ENCODE measurements around the gene EEF1E1. TPM values are rescaled to one million over a fixed set of nuclear protein-coding genes. Genes with fewer than 3 reads are reported as not detected.

Gene EEF1E1
- 100 and 113 TPM in 2 replicates for total RNA-seq (2014; rRNA removed; shearing (Covaris generic))
- 80.3 and 112 TPM in 2 replicates for polyA plus RNA-seq (2015; cell fraction: cytosol; rRNA removed)
- 51.9 and 57.6 TPM in 2 replicates for polyA plus RNA-seq (2015; cell fraction: nucleus; rRNA removed)

DNA sequence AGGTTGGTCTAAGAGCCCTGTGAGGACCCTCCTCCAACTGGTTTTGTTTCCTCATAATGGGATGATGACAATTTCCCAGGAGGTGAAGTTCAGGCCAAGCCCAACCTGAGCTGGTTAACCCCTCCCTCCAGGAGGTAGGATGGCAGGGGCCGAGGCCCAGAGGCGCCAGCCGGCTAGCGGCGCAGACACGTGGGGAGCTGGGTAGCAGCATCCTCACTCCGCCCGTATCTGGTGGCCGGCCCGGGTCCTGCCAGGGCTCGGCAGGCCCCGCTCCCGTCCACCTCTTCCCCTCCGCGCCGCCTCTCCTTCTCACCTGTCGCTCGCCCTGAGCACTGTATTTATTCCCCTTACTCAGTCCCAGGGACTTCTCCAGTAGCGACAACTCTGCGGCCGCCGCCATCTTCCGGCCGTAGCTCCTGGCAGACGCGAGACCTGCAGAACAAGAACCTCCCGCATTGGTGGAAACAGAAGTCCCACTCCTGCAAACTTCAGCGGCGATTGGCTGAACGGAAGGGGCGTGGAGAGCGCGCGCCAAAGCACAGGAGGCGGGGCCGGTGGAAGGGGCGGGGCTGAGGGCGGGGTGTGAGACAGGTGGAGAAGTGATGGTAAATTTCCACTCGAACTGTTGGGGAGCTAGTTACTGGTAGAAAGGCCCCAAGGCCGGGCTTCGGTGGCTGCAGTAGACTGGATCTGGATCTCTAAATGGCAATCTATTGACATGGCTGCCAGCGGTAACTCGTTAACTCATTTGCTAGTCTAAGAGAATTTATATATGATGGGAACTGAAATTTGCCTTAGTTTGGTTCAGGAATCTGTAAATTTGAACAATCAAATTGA lies at the start of gene EEF1E1:
Gene EEF1E1 (minus strand): TSS at position 427 of the 837 bp plus-strand sequence. CDS start 27 bp downstream, at position 400.
- DNase-seq (ENCODE audit: low read depth) = peak; percentile 89

DNA sequence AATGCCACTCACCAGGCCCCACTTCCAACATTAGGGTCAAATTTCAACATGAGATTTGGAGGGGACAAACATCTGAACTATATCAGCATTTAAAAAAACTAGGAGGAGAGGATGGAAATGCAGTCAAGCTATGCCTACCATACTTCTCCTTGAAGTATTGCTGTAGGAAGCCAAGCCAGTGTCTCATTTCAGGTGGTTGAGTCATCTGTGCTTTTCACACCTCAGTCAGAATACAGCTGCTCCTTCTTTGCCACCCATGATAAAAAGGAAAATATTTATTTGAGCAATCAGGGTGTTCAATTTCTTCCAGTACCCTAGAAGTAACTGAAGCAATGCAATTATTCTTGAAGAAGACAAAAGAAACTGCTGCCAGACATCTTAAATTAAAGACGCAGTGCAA lies 47.0 kb upstream of the EEF1E1 start:
- no peak for DNase-seq (ENCODE audit: low read depth)

DNA sequence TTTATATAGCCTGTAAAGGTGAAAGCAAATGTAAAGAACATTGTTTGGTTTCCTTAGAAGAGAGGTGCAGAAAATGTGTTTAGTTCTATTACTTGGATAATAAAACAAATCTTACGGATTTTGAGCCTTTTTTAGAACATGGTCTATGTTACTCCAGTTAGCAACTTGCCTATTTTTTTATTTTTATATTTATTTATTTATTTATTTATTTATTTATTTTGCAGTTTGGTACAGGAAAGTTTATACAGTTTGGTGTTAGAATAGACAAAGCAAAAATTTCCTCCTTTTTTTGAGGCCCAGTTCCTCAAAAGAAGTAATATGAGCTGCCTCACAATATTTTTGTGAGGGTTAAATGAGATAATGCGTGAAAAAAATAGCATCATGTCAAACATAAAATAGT lies 41.6 kb upstream of the EEF1E1 start:
- no peak for DNase-seq (ENCODE audit: low read depth)

DNA sequence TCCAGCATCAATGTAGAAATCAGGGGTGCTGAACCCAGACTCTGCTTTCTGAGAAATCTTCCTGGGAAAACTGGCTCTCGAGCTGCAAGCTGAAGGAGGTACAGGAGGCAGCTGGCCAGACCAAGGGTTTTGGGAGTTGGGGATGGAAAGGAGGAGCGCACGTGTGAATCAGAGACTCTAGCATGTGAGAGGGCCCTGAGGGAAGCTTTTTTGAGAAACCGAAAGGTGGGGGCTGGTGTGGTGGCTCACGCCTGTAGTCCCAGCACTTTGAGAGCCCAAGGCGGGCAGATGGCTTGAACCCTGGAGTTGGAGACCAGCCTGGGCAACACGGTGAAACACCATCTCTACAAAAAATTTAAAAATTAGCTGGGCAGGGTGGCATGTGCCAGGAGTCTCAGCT lies 37.1 kb upstream of the EEF1E1 start:
- no peak for DNase-seq (ENCODE audit: low read depth)

DNA sequence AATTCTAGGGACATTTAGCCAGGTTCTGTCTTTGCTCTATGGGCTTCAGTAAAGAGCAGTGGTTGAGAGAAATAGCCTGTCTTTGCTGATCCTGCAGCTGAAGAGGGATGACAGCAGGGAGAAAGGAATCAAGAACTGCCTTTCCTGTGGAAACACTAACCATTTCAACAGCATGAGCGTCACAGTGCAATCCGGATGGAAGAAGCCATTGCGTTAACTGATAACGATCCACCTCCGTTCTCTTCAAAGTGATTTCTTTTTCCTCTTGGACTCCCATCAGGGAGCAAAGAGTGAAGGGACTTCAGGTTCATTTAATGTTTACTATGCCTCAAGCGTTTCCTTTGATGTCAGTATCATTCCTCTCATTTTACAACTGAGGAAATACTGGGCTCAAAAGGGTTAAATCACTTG lies 35.2 kb upstream of the EEF1E1 start:
- DNase-seq (ENCODE audit: low read depth) = no peak

DNA sequence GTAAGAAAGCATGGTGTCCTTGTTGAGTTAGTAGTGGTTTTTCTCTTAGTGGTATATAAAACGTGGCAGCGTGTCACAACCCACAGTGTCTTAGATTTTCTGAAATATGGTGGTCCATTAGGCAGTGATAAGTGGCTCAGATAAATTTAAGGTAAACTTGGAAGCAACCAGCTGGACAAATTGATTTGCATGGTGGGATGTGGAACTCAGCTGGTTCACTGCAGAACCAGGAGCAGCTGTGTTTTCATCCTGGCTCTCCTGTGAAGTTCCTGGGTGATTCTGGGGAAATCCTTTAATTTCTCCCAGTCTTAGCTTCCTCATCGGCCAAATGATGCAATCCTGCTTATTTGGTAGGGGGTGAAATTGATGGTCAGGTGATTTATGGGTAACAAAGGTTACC lies 32.9 kb upstream of the EEF1E1 start:
- no peak for DNase-seq (ENCODE audit: low read depth)

DNA sequence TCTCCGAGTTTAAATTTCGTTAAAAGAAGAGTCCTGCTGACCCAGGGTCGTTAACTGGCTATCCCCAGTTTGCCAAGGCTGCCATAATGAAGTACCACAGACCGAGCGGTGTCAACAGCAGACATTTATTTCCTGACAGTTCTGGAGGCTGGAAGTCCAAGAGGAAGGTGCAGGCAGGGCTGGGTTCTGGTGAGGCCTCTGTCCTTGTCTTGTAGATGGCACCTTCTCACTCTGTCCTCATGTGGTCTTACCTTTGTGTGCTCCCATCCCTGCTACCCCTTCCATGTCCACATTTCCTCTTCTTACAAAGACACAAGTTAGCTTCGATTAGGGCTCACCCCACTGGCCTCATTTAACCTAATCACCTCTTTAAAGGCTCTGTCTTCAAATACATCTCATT lies 29.8 kb upstream of the EEF1E1 start:
- no peak for DNase-seq (ENCODE audit: low read depth)

DNA sequence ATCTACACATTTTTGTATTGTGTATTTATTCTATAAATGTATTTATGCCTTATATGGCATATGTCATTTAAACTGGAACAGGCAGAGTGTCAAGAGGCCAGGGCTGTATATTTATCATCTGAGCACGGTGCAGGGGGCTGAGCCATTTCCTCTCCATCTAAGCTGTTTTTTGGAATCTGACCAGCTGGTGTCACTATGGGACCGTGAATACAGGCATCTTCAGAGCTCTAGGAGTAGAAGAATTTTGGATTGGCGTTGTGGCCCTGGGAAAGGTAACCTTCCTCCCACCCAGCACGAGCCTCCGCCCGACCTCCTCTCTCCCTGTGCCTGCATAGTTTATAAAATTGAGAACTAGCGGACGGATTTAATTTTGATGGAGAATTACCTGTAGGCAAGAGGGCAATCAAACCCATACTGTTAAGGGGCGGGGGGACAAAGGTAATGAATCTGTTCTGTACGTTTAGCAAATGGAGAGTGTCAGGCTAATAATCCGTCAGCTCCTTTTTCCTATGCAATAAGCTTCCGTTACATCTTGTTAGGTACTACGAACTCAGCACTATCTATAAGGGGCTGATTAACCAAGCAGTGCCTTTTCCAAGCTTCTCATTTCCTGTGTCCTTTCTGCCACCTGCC lies 29.0 kb upstream of the EEF1E1 start:
- DNase-seq (ENCODE audit: low read depth) = peak; percentile 57

DNA sequence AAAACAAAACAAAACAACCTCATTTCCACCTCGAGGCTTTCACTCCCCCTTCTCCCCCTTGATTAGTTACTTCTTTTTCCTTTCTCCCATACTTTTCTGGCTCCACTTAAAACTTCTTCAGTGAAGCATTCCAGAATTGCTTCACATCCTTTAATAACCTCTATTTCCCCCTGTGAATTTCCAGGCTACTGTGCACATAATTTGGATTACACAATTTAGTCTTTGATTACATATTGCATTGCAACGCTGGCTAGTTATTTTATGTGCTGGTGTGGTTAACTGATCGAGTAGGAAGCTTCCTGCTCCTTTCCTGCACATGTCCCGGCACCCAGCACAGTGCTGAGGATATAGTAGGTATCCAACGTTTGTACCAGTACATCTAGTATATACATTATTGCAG lies 28.1 kb upstream of the EEF1E1 start:
- no peak for DNase-seq (ENCODE audit: low read depth)

DNA sequence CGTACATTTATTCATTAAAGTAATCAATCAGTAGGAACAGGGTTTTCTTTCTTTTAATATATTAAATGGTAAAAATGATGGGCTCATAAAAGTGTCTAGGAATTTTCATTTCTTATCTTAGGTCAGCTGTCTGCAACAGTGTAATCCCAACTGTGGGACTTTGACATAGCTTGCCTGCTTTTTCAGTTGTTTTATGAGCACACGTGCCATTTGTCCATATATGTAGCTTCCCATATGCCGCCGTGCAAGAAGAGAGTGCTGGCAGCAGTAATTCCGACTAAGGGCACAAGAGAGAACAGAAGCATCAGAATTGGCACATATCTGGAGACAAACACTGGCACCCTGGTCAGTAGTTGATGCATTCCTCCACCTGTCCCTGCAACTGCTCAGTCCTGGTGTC lies 20.9 kb upstream of the EEF1E1 start:
- DNase-seq (ENCODE audit: low read depth) = no peak

DNA sequence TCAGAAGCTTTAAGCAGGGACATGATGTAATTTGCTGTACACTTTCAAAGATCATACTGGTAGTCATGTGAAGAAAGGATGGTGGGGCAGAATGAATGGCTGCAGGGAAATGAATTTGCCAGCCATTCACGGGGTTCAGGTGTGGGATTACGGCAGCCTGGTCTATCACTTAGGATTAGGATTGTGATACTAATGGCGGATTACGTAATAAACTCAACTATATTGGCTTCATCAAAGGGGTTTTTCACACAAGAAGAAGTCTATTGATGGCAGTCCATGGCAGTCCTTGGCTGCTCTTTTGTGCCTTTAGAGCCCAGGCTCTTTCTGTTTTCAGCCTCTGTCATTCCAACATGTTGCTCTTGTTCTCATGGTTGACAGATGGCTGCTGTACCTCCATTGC lies 12.6 kb upstream of the EEF1E1 start:
- no peak for DNase-seq (ENCODE audit: low read depth)

DNA sequence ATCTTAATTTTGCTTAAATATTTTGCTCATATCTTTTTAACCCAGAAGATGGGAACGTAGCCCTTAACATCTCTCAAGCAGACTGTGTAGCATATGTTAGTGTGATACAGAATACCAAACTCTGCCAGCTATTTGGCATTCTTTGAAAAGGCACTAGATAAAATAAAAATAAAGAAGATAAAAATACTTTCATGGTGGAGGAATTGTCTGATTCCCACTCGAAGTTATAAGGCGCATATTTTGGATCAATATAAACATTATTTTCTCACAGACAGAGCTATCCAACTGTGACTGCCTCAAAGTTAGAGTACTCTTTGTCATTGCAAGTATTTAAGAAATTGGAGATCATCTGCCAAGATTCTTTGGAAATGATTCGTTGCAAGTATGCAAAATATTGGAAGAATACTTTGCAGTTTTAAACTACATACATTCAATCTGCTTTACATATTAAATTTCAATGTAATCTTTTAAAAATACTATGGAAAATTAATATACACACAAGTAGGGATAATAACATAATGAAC lies 10.8 kb upstream of the EEF1E1 start:
- DNase-seq (ENCODE audit: low read depth) = no peak

DNA sequence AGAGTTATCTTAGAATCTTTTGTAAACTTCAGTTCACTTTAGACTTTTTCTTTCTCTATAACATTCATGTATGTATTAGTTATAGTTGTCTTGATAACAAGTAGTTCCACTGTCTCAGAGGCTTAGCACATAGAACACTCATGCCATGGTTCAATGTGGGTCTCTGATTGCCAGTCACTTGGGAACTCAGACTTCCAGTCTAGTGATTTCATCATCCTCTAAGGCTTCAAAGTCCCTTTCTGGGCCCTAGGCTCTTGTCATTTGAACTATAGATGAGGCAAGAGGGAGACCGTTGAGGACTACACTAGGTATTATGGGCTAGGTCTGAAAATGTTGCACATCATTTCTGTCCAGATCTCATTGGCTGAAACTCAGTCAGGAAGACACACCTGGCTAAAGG lies 8.4 kb upstream of the EEF1E1 start:
- no peak for DNase-seq (ENCODE audit: low read depth)

DNA sequence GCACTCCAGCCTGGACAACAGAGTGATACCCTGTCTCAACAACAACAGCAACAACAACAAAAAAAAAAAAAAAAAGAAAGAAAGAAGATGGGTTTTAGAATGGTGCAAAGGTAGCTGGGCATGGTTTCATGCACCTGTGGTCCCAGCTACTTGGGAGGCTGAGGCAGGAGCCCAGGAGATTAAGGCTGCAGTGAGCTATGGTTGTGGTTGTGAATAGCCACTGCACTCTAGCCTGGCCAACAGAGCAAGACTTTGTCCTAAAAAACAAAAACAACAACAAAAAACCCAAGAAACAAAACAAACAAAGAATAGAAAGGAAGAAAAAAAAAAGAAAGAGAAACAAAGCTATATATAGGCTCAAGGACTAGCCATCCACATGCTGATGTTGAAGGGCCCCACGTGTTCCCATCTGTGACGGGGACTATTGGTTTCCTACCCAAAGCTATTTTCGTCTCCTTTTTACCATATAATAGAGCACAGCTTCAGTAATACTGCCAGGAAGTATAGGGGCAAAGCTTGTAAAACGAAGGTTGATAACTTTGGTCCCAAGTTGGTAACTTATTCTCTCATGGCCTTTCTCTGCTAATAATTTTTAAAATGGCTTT lies 7.9 kb upstream of the EEF1E1 start:
- no peak for DNase-seq (ENCODE audit: low read depth)

DNA sequence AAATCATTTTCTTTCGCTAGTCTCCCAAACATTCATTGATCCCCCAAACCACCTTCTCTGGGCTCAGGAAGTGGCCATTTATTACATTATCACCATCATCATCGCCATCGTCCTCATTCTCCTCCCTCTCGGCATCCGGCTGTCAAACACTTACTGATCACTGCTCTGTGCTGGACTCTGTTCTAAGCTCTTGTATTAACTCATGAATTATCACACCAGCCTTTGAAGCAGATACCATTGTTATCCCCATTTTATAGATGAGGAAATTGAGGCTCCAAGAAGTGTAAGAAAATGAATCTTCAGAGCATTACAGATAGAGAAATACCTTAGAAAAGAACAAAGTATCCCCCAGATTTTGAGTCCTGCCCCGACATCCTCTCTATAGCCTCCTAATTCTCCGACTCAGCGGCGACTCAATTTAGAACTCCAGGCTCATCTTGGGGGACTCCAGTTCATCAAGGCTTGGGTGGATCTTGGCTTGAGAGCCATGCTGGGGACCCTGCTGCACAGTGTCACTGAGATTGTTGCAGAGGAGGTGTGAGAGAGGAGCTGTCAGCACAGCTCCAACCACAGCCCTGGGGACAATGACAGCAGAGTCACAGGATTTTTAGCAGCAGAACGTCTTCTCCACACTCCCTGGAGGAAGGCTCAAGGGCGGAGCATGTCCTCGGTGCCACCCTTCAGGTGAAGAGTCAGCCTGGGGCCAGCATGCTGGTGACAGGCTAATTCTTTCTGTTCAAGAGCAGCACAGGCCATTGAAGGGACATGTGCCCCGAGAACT lies 6.6 kb upstream of the EEF1E1 start:
- no peak for DNase-seq (ENCODE audit: low read depth)

DNA sequence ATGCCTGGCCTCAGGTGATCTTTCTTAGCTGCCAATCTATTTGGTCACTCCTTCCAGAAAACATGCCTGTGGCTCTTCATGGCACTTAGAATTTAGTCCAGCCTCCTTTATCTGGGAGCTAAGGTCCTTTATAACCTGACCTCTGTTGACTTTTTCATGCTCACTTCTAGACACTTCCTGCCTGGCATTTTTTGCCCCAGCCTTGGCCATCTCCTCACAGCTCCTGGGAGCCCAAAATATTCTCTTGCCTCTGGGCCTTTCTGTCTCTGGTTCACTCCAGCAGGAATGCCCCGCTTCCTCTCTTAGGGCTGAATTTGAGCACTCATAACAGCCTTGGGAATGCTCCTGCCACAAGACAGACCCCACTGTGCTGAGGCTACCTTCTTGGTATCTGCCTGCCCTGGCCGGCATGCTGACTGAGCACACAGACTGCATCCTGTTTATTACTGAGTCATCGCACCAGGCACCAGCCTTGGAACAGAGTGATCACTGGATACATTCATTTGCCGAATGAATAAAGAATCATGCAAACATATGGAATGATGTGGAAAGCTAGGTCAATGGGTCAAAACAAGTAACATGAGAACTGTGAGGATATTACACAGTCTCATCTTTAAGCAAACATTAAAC lies 5.8 kb upstream of the EEF1E1 start:
- peak; percentile 95 for DNase-seq (ENCODE audit: low read depth)

DNA sequence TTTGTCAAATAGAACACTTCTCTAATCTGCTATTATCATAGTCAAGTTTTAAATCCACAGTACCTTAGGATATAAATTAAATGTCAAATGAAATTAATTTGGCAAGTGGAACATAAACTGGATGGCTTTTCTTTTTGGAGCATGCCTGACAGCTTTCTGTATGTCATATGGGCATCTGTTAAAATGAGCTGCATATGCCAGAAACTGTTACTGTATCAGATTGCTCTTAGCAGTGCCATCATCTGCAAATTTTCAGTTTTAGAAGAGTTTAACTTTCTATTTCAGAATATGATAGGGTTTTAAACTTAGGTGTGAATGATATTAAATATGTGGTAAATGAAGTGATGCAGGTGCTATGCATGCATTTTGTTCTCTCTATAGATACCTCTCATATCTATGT lies 3.4 kb upstream of the EEF1E1 start:
- DNase-seq (ENCODE audit: low read depth) = no peak

DNA sequence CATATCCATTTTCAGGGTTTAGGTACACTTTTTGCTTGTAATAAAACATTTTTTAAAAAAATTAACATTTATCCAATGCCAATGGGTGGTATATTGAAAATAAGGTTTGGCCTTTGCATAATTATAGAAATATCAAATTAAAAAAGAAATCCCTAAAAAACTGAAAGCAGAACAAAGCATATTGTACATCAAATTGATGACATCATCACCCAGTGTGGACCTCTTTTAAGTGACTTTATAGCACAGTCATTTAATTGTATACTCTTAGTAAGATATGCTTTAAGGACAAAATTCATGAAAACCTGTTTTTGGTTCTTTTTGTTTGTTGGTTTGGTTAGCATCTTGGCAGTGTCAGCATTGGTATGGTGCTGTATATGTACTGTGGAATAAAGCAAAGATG lies 1.4 kb upstream of the EEF1E1 start:
- DNase-seq (ENCODE audit: low read depth) = no peak

DNA sequence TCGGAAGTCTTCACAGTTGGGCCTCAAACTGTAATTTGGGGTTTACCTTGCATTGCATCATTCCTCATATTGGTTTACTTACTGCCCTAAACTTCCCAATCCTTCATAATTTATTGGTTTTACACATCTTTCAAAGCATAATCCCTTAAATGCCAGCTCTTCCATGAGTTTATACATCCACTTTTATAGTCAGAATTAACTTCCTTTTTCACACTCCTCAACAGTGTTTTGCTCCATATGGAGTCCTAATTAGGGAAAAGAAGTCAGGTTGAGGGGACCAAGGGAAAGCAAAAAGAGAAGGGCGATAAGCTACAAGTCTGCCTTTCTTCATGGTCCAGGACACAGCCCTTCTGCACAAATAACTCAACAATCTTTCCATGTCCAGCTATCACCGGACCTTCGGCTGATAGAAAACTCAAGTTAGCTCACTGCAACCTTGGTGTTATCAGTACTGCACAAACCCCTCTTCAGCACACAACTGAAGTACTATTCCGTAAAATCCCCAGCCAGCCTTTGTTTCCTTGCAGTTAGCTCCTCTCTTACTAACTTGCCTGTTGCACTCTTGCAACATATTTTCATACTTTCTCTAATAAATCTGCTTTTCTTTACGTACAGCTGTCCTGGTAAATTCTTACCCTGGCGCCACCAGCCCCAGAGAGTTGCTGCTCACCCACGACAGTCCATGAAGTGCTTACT lies 2.0 kb downstream of the EEF1E1 start:
- no peak for DNase-seq (ENCODE audit: low read depth)

DNA sequence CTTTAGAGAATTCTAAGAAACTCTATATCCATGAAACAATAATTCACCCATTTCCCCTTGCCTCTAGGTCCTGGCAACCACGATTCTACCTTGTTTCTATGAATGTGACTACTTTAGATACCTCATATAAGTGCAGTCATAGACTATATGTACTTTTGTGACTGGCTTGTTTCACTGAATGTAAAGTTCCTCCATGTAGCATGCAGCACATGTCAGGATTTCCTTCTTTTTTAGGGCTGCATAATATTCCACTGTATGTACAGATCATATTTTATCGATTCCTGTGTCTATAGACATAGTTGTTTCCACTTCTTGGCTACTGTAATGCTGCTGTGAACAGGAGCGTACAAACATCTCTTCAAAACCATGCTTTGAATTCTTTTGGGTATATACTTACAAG lies 11.7 kb downstream of the EEF1E1 start:
- DNase-seq (ENCODE audit: low read depth) = no peak

Measured in HT1080 (cell line).